ENCODE results near the gene TMEM154. TPM values are rescaled to one million over a fixed set of nuclear protein-coding genes. Genes with fewer than 3 reads are reported as not detected.

TMEM154 gene
- total RNA-seq, 4 donors from 2014 or later, result 81.9 to 164 (median 132) TPM

GRCh38 chr4:152651473-152652060, 28.2 kb downstream of the TMEM154 start:
- peaks cover 4% of the 10 kb centered on the region for H3K36me3 ChIP-seq
- peaks cover 8% of the 10 kb centered on the region for H3K4me1 ChIP-seq
- TF ChIP-seq EP300 (IDR thresholded peaks at IDR 0.05), result no peak
- TF ChIP-seq POLR2A (IDR thresholded peaks at IDR 0.05), result no peak
- no peak for TF ChIP-seq POLR2AphosphoS5 (IDR thresholded peaks at IDR 0.05)
- no peak for TF ChIP-seq CTCF (IDR thresholded peaks at IDR 0.05)

GRCh38 chr4:152646221-152646620, 33.6 kb downstream of the TMEM154 start:
- Histone ChIP-seq H3K27ac (no peak overlapping the region), H3K4me3 (no peak overlapping the region), H3K27me3 (no peaks in the 10 kb centered on the region), H3K4me1 (peaks cover 3% of the 10 kb centered on the region), H3K9me3 (no peaks in the 10 kb centered on the region), H3K36me3 (peaks cover 9% of the 10 kb centered on the region)
- DNase-seq (ENCODE audit: low spot score in 2 of 2), result no peak
- TF ChIP-seq CTCF (IDR thresholded peaks at IDR 0.05) (no peak), EP300 (IDR thresholded peaks at IDR 0.05) (no peak), POLR2AphosphoS5 (IDR thresholded peaks at IDR 0.05) (no peak), POLR2A (IDR thresholded peaks at IDR 0.05) (no peak)
- WGBS, result 82% methylated on average over 3 of the region's 3 CpGs

More at GRCh38 chr4:152651473-152652060, 28.2 kb downstream of the TMEM154 start:
- Histone ChIP-seq H3K27ac (no peak overlapping the region), H3K9me3 (no peaks in the 10 kb centered on the region), H3K4me3 (no peak overlapping the region), H3K27me3 (no peaks in the 10 kb centered on the region)
- DNase-seq (ENCODE audit: low spot score in 2 of 2), result no peak

GRCh38 chr4:152644130-152644529, 35.7 kb downstream of the TMEM154 start:
- no peak for DNase-seq (ENCODE audit: low spot score in 2 of 2)
- TF ChIP-seq EP300 (IDR thresholded peaks at IDR 0.05) (no peak), POLR2AphosphoS5 (IDR thresholded peaks at IDR 0.05) (no peak), CTCF (IDR thresholded peaks at IDR 0.05) (no peak), POLR2A (IDR thresholded peaks at IDR 0.05) (no peak)
- Histone ChIP-seq H3K27me3 (no peaks in the 10 kb centered on the region), H3K27ac (no peak overlapping the region), H3K36me3 (peaks cover 5% of the 10 kb centered on the region), H3K4me1 (peaks cover 3% of the 10 kb centered on the region), H3K9me3 (no peaks in the 10 kb centered on the region), H3K4me3 (no peak overlapping the region)
- WGBS, result 38% methylated on average over 4 of the region's 4 CpGs

- WGBS, result 83% methylated on average over 8 of the region's 8 CpGs
- Histone ChIP-seq H3K27me3 (no peaks in the 10 kb centered on the region), H3K9me3 (no peaks in the 10 kb centered on the region), H3K4me1 (peaks cover 3% of the 10 kb centered on the region), H3K36me3 (peaks cover 5% of the 10 kb centered on the region), H3K4me3 (no peak overlapping the region), H3K27ac (no peak overlapping the region)
- no peak for DNase-seq (ENCODE audit: low spot score in 2 of 2)
- TF ChIP-seq POLR2AphosphoS5 (IDR thresholded peaks at IDR 0.05), result no peak
- no peak for TF ChIP-seq EP300 (IDR thresholded peaks at IDR 0.05)
- no peak for TF ChIP-seq CTCF (IDR thresholded peaks at IDR 0.05)
- TF ChIP-seq POLR2A (IDR thresholded peaks at IDR 0.05), result no peak
These were observed 36.4 kb downstream of the TMEM154 start for GRCh38 chr4:152643153-152644035.
